ENCODE data around the gene USP26. TPM values are rescaled to one million over a fixed set of nuclear protein-coding genes. Genes with fewer than 3 reads are reported as not detected.

The USP26 gene
- total and polyA plus RNA-seq, 2 of the 13 experiments (the other 11 are each of a cell fraction or from before 2014, with no cell fraction given): not detected

GRCh38 chrX:133005042-133005441 is 91.9 kb downstream of the USP26 start:
- in situ Hi-C loops (cut with HindIII; ENCODE audit: extremely low pct_ligation_motif_present, low pct_unique_long_range_greater_than_20kb): no loop called here
- no peak overlapping the region for H3K9ac ChIP-seq (ENCODE audit: insufficient read depth, low read depth, low read length)
- no peak overlapping the region for H3K4me3 ChIP-seq (replicated peaks in 1 of 3; ENCODE audit: insufficient read depth in 1 of 3, low read depth in 2 of 3, low read length in 3 of 3)
- ChIA-PET POLR2A (no interaction called here), CTCF (ENCODE audit: low intra/inter-chr PET ratio, low total read pairs) (no interaction called here)
- no peak for TF ChIP-seq PREB (CRISPR knock-in tag; IDR thresholded peaks at IDR 0.05)
- peak; percentile 60 for TF ChIP-seq STAG1 (CRISPR knock-in tag; IDR thresholded peaks at IDR 0.05)
- TF ChIP-seq CTCF (CRISPR knock-in tag; IDR thresholded peaks at IDR 0.05): peak; percentile 67
- no peak for TF ChIP-seq ZNF318 (CRISPR knock-in tag; IDR thresholded peaks at IDR 0.05)
- no peak for TF ChIP-seq MED13 (CRISPR knock-in tag; IDR thresholded peaks at IDR 0.05)
- no peaks in the 10 kb centered on the region for H3K9me3 ChIP-seq (ENCODE audit: low read length)
- no peak overlapping the region for H2AFZ ChIP-seq (ENCODE audit: low read length)
- 13% methylated on average over 2 of the region's 2 CpGs for WGBS (ENCODE audit: low lambda C conversion rate)
- ATAC-seq (no peak), FAIRE-seq (peak; percentile 66), DNase-seq (ENCODE audit: low spot score) (peak; percentile 3)
- H3K36me3 ChIP-seq (replicated peaks in 1 of 2; ENCODE audit: control insufficient read depth in 1 of 2, insufficient read depth in 2 of 2, low read length in 2 of 2): no peaks in the 10 kb centered on the region
- H3K79me2 ChIP-seq (ENCODE audit: insufficient read depth, low read length): no peaks in the 10 kb centered on the region
- H4K20me1 ChIP-seq (ENCODE audit: insufficient read depth, low read length): no peaks in the 10 kb centered on the region
- H3K27me3 ChIP-seq (ENCODE audit: control insufficient read depth in 1 of 2, insufficient read depth in 2 of 2, low read length in 2 of 2): no peaks in the 10 kb centered on the region
- no peaks in the 10 kb centered on the region for H3K4me1 ChIP-seq (ENCODE audit: insufficient read depth, low read length)
- no TSS peak for BruUV-seq (replicated peaks)
- intact Hi-C loops (cut with micrococcal nuclease; ENCODE audit: unreplicated experiment): no loop called here
- no peak overlapping the region for H3K27ac ChIP-seq (ENCODE audit: extremely low read length, insufficient read depth, low read length)
- H3K4me2 ChIP-seq (ENCODE audit: low read depth, low read length): no peak overlapping the region
